ENCODE data around the gene NOP56.

DNA sequence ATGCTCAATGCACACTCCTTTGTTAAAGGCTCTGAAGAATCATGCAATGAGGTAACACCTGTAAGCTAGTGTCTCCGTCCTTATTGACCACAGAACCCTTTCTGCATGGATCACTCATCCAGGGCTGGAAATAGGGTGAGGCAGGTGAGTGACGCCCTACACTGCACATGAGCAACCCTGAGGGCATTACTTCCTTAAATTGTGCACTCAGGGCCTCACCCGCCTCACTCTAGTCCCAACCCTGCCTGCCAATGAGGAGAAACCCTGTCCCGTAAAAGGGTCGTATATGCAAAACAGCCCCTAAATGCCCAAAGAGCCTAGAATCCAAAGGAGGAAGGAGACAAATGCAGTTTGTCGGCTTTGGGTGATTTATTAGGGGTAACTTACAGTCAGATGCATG, 33.6 kb upstream of the NOP56 start:
- TF ChIP-seq POLR2A (IDR thresholded peaks at IDR 0.05): no peak
- TF ChIP-seq, protein P1, sequence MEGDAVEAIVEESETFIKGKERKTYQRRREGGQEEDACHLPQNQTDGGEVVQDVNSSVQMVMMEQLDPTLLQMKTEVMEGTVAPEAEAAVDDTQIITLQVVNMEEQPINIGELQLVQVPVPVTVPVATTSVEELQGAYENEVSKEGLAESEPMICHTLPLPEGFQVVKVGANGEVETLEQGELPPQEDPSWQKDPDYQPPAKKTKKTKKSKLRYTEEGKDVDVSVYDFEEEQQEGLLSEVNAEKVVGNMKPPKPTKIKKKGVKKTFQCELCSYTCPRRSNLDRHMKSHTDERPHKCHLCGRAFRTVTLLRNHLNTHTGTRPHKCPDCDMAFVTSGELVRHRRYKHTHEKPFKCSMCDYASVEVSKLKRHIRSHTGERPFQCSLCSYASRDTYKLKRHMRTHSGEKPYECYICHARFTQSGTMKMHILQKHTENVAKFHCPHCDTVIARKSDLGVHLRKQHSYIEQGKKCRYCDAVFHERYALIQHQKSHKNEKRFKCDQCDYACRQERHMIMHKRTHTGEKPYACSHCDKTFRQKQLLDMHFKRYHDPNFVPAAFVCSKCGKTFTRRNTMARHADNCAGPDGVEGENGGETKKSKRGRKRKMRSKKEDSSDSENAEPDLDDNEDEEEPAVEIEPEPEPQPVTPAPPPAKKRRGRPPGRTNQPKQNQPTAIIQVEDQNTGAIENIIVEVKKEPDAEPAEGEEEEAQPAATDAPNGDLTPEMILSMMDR (IDR thresholded peaks at IDR 0.05): no peak
